Astrocyte (in vitro differentiated cells and primary cell): ENCODE results near the gene DOK5. TPM values are rescaled to one million over a fixed set of nuclear protein-coding genes. Genes with fewer than 3 reads are reported as not detected.

Experiments used
- DNase-seq: peaks from one replicate; pipeline ENCODE4 v3.0.0-alpha.2; 2010; ENCODE audit warnings: low read depth
- FAIRE-seq: peaks from 2 replicates; lab custom pipeline; 2011; peaks lifted over from hg19 to GRCh38; lab: Jason Lieb, UNC
- H2AFZ ChIP-seq: 2 replicates; pipeline ENCODE4 v1.6.0; 2012; ENCODE audit warnings: low read depth, low read length, inconsistent platforms
- H3K27ac ChIP-seq: 2 replicates; pipeline ENCODE4 v1.5.1; 2011; ENCODE audit warnings: low read depth, low read length, inconsistent platforms
- H3K27me3 ChIP-seq: 2 replicates; pipeline ENCODE4 v1.6.0; 2011; ENCODE audit warnings: low read length, inconsistent platforms; ENCODE audit not compliant: insufficient read depth
- H3K36me3 ChIP-seq: 2 replicates; pipeline ENCODE4 v1.5.1; 2011; ENCODE audit warnings: low read length, inconsistent platforms; ENCODE audit not compliant: insufficient read depth
- H3K4me1 ChIP-seq: 2 replicates; pipeline ENCODE4 v1.5.1; 2011; ENCODE audit warnings: low read length, inconsistent platforms; ENCODE audit not compliant: insufficient read depth
- H3K4me2 ChIP-seq: 2 replicates; pipeline ENCODE4 v1.6.0; 2012; ENCODE audit warnings: low read length, inconsistent platforms
- H3K4me3 ChIP-seq: 2 replicates; pipeline ENCODE4 v1.5.1; 2011; ENCODE audit warnings: low read depth, mild to moderate bottlenecking, low read length, inconsistent platforms; ENCODE audit not compliant: insufficient read depth
- H3K79me2 ChIP-seq: 2 replicates; pipeline ENCODE4 v1.6.0; 2012; ENCODE audit warnings: mild to moderate bottlenecking, low read length, inconsistent platforms; ENCODE audit not compliant: insufficient read depth
- H3K9ac ChIP-seq: 2 replicates; pipeline ENCODE4 v1.6.0; 2012; ENCODE audit warnings: mild to moderate bottlenecking, low read length, inconsistent platforms
- H3K9me3 ChIP-seq: 2 replicates; pipeline ENCODE4 v1.5.1; 2012; ENCODE audit warnings: low read depth, mild to moderate bottlenecking, low read length, inconsistent platforms; ENCODE audit not compliant: insufficient read depth
- H4K20me1 ChIP-seq: 2 replicates; pipeline ENCODE4 v1.6.0; 2012; ENCODE audit warnings: low read length, inconsistent platforms; ENCODE audit not compliant: insufficient read depth
- H3K27ac Mint-ChIP-seq: one replicate; pipeline ENCODE4 v1.8.0; 2021; ENCODE audit warnings: mild to moderate bottlenecking, mixed read lengths; ENCODE audit not compliant: unreplicated experiment
- H3K27me3 Mint-ChIP-seq: one replicate; pipeline ENCODE4 v1.8.0; 2021; ENCODE audit warnings: low read depth, mixed read lengths; ENCODE audit not compliant: unreplicated experiment
- H3K36me3 Mint-ChIP-seq: one replicate; pipeline ENCODE4 v1.8.0; 2021; ENCODE audit warnings: low read depth, mixed read lengths; ENCODE audit not compliant: unreplicated experiment
- H3K4me1 Mint-ChIP-seq: one replicate; pipeline ENCODE4 v1.8.0; 2021; ENCODE audit warnings: low read depth, mixed read lengths; ENCODE audit not compliant: unreplicated experiment
- H3K4me3 Mint-ChIP-seq: one replicate; pipeline ENCODE4 v1.8.0; 2021; ENCODE audit warnings: mild to moderate bottlenecking, moderate library complexity, mixed read lengths; ENCODE audit not compliant: unreplicated experiment
- H3K9me3 Mint-ChIP-seq: one replicate; pipeline ENCODE4 v1.8.0; 2021; ENCODE audit warnings: mild to moderate bottlenecking, mixed read lengths; ENCODE audit not compliant: unreplicated experiment
- EZH2 ChIP-seq: IDR thresholded peaks from 2 replicates; pipeline ENCODE4 v1.6.1; 2012; ENCODE audit warnings: mild to moderate bottlenecking, low read length, inconsistent platforms; ENCODE audit not compliant: insufficient read depth
- total RNA-seq: library from RNA; stranded (reverse); gene quantifications from 2 replicates; pipeline ENCODE4 v1.2.1, GENCODE V29; 2021
- TF ChIP-seq, protein P1 (sequence below): IDR thresholded peaks from 2 replicates; pipeline ENCODE4 v1.5.1; 2011; ENCODE audit warnings: low read depth, mild to moderate bottlenecking, inconsistent platforms, low read length, moderate library complexity; ENCODE audit not compliant: insufficient read depth

The DOK5 gene
- total RNA-seq, 1 donor from 2014 or later = 1.2 TPM

DNA sequence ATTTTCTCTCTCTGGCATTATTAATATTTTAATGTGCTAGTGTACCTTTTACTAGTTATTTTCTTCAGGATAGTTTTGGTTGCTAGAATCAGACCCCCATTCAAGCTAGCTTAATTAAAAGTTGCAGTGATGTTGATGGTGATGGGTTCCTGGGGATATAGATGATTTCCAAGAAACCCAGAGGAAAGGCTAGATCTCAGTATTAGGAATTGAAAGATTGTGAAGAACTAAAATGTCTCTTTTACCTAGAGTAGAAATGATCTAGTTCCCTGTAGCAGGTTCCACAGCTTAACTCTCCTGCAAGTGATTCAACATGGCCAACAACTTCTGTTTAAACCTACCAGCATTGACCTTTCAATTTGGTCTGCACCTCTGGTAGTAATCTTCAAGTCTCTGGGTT is 78.6 kb downstream of the DOK5 start:
- H3K9ac ChIP-seq = no peak overlapping the region
- TF ChIP-seq EZH2 = no peak
- TF ChIP-seq, protein P1, sequence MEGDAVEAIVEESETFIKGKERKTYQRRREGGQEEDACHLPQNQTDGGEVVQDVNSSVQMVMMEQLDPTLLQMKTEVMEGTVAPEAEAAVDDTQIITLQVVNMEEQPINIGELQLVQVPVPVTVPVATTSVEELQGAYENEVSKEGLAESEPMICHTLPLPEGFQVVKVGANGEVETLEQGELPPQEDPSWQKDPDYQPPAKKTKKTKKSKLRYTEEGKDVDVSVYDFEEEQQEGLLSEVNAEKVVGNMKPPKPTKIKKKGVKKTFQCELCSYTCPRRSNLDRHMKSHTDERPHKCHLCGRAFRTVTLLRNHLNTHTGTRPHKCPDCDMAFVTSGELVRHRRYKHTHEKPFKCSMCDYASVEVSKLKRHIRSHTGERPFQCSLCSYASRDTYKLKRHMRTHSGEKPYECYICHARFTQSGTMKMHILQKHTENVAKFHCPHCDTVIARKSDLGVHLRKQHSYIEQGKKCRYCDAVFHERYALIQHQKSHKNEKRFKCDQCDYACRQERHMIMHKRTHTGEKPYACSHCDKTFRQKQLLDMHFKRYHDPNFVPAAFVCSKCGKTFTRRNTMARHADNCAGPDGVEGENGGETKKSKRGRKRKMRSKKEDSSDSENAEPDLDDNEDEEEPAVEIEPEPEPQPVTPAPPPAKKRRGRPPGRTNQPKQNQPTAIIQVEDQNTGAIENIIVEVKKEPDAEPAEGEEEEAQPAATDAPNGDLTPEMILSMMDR = no peak
- H3K27ac ChIP-seq = no peak overlapping the region
- H3K79me2 ChIP-seq = no peaks in the 10 kb centered on the region
- no peaks in the 10 kb centered on the region for H3K27me3 Mint-ChIP-seq
- H3K4me1 Mint-ChIP-seq = peaks cover 6% of the 10 kb centered on the region
- FAIRE-seq (peak; percentile 34), DNase-seq (no peak)
- H4K20me1 ChIP-seq = no peaks in the 10 kb centered on the region
- H3K36me3 Mint-ChIP-seq = no peaks in the 10 kb centered on the region
- peaks cover 2% of the 10 kb centered on the region for H3K9me3 Mint-ChIP-seq
- H3K9me3 ChIP-seq = no peaks in the 10 kb centered on the region
- H3K4me3 Mint-ChIP-seq = no peak overlapping the region
- no peak overlapping the region for H3K4me3 ChIP-seq
- H3K4me1 ChIP-seq = peaks cover 5% of the 10 kb centered on the region
- no peaks in the 10 kb centered on the region for H3K36me3 ChIP-seq
- no peak overlapping the region for H3K4me2 ChIP-seq
- H2AFZ ChIP-seq = no peak overlapping the region
- no peaks in the 10 kb centered on the region for H3K27me3 ChIP-seq
- H3K27ac Mint-ChIP-seq = no peak overlapping the region

DNA sequence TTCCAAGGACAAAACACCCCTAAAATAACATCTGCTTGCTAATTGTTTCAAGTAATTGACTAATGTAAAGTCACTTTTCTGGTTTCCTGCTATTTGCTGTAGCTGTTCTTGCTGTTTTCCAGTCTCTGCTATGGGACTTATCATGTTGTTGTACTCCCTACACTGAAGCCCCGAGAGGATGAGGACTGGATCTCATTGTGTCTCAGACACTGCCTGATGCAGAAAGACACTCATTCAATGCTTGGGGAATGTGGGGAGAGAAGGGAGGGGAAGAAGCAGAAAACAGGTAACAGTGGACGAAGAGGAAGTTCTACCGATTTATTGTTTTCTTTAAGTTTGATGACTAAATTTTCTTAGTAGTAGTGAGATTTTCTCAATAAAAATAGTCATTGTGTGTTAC is 79.8 kb downstream of the DOK5 start:
- H3K4me3 Mint-ChIP-seq = no peak overlapping the region
- Histone ChIP-seq H3K27ac (no peak overlapping the region), H2AFZ (no peak overlapping the region), H3K4me1 (peaks cover 5% of the 10 kb centered on the region), H4K20me1 (no peaks in the 10 kb centered on the region), H3K27me3 (no peaks in the 10 kb centered on the region), H3K36me3 (no peaks in the 10 kb centered on the region), H3K79me2 (no peaks in the 10 kb centered on the region), H3K4me2 (no peak overlapping the region), H3K9ac (no peak overlapping the region), H3K9me3 (no peaks in the 10 kb centered on the region), H3K4me3 (no peak overlapping the region)
- no peak for TF ChIP-seq EZH2
- no peak for FAIRE-seq
- H3K27me3 Mint-ChIP-seq = no peaks in the 10 kb centered on the region
- H3K4me1 Mint-ChIP-seq = peaks cover 6% of the 10 kb centered on the region
- no peaks in the 10 kb centered on the region for H3K36me3 Mint-ChIP-seq
- DNase-seq = no peak
- peaks cover 2% of the 10 kb centered on the region for H3K9me3 Mint-ChIP-seq
- no peak overlapping the region for H3K27ac Mint-ChIP-seq

DNA sequence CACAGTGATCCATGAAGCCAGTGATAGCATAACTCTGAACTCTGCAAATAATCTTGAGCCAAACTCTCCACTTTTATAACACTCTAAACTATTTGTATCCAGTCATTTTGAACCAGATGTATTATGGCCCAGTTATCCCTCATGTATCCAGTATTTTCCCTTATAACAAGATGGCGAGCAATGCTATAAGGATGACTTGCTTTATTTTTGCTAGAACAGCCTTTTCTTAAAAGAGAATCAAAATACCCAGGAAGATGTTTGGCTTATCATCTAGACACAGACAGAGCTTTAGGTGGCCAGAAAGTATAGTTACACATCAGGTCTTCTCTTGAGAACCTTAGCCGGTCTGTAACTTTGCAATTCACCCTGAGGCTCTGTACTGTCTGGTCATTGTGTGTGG is 81.0 kb downstream of the DOK5 start:
- Histone ChIP-seq H3K27me3 (no peaks in the 10 kb centered on the region), H3K4me1 (peaks cover 5% of the 10 kb centered on the region), H3K9me3 (no peaks in the 10 kb centered on the region), H3K4me3 (no peak overlapping the region), H3K27ac (no peak overlapping the region), H3K9ac (no peak overlapping the region), H4K20me1 (no peaks in the 10 kb centered on the region), H3K4me2 (no peak overlapping the region), H2AFZ (no peak overlapping the region), H3K79me2 (no peaks in the 10 kb centered on the region), H3K36me3 (no peaks in the 10 kb centered on the region)
- Mint-ChIP-seq H3K27ac (no peak overlapping the region), H3K36me3 (no peaks in the 10 kb centered on the region), H3K9me3 (peaks cover 2% of the 10 kb centered on the region), H3K4me3 (no peak overlapping the region), H3K27me3 (no peaks in the 10 kb centered on the region), H3K4me1 (peaks cover 5% of the 10 kb centered on the region)
- FAIRE-seq (no peak), DNase-seq (no peak)
- TF ChIP-seq EZH2 = no peak
- TF ChIP-seq, protein P1 = no peak
